GM19239 (cell line): Measurements from ENCODE around the gene CREB3L2.

ENCODE experiments used
- DNase-seq: peaks from one replicate; pipeline ENCODE4 v3.0.0; 2011; ENCODE audit warnings: low spot score; ENCODE audit not compliant: insufficient read length
- FAIRE-seq: peaks from 2 replicates; lab custom pipeline; 2011; peaks lifted over from hg19 to GRCh38; lab: Jason Lieb, UNC

The CREB3L2 gene

GRCh38 chr7:137828456-137828855, 173.4 kb downstream of the CREB3L2 start:
- DNase-seq (no peak), FAIRE-seq (no peak)

GRCh38 chr7:137825489-137825888, 176.4 kb downstream of the CREB3L2 start:
- FAIRE-seq = no peak
- no peak for DNase-seq
